HG02798 (cell line): ENCODE results near the gene PLK2.

Experiments used
- ATAC-seq: cut with Tn5 transposase; IDR thresholded peaks from one replicate; pipeline ENCODE4 v1.9.1; 2021; ENCODE audit warnings: mild to moderate bottlenecking; ENCODE audit not compliant: unreplicated experiment, poor library complexity

The PLK2 gene

GRCh38 chr5:58481066-58481676 is 21.3 kb upstream of the PLK2 start:
- ATAC-seq, result no peak

DNA sequence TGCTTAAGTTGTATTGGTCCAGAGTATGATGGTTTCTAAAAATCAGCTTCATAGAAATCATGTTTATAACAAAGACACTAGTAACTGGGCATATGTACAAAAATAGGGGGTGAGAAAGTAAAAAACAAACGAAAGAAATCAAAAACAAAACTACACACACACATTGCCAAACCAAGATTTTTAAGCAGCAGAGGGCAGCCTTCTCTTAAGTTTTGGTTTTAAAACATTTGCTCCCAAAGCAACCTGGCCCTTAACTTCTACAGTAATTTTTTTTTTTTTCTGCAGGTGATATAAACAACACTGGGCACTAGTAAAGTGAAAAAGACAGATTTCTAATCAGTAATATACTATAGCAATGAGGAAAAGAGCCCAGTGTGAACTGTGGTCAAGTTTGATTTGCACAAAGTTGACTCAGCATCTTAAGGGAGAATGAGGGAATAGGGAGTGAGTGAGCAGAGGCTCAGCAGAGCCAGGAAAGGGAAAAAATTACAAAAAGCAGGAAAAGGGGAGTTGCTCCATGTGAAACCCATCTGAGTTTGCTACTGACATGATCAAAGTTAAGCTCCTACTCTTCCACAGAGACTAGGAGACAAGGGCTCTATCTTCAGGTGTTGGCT is 18.0 kb upstream of the PLK2 start:
- ATAC-seq, result no peak

- ATAC-seq, result no peak
Observed at GRCh38 chr5:58475404-58475803, 15.5 kb upstream of the PLK2 start.

DNA sequence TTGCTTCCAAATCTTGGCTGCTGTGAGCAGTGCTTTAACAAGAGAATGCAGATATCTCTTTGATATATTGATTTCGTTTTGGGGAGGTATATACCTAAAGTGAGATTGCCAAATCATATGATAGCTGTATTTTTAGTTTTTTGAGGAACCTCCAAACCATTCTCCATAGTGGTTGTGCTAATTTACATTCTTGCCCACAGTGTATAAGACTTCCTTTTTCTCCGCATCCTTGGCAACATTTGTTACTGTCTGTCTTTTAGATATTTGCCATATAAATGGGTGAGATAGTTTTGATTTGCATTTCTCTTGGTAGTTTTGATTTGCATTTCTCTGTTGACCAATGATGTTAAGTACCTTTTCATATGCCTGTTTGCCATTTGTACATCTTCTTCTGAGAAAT is 10.0 kb upstream of the PLK2 start:
- no peak for ATAC-seq

- peak; percentile 100 for ATAC-seq
Observed at GRCh38 chr5:58466939-58467338, 7.1 kb upstream of the PLK2 start.

GRCh38 chr5:58462623-58463230 is 2.8 kb upstream of the PLK2 start:
- no peak for ATAC-seq

GRCh38 chr5:58462154-58462553 is 2.3 kb upstream of the PLK2 start:
- ATAC-seq, result no peak

DNA sequence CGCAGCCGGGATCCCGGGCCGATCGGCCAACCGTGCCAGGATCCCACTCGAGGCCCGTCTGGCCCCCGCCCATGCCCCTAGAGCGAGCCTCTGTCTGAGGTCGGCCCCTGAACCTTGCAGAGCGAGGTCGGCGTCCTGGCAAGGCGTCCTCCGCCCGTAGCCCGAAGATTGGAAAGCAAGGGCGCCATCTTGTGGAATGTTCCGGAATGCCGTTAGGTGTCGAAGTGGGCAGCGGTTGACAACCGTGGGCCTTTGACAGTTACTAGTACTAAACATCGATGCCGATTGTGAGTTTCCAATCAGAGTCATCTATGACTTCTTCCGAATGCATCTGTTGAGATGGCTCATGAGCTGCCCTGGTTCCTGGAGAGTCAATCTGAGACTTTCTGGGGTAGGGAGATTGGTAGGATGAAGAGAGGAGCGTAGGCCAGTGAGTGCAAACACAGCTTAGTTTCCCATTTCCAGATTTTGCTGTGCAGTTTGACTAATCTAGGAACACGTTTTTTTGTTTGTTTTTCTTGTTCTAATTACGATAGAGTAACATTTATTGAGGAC is 923 bp upstream of the PLK2 start:
- ATAC-seq, result peak; percentile 71

GRCh38 chr5:58459146-58460001 is 512 bp downstream of the PLK2 start:
- ATAC-seq, result peak; percentile 3

DNA sequence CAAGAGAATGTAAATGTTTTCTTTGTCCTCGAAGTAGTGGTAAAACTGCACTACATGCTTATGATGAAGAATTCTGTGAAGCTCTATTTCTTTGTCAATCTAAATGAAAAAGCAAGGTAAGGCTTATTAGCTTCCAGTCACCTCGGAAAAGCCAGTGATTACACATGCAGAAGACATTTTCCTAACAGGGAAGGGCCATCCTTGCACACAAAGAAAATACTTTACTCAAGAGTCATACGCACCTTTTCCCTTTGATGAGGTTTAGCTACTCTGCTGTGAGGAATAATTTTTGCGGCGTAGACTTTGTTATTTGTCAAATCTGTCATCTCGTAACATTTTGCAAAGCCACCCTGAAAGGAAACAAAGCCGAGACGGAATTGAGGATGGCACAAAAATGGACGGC is 1.1 kb downstream of the PLK2 start:
- no peak for ATAC-seq

DNA sequence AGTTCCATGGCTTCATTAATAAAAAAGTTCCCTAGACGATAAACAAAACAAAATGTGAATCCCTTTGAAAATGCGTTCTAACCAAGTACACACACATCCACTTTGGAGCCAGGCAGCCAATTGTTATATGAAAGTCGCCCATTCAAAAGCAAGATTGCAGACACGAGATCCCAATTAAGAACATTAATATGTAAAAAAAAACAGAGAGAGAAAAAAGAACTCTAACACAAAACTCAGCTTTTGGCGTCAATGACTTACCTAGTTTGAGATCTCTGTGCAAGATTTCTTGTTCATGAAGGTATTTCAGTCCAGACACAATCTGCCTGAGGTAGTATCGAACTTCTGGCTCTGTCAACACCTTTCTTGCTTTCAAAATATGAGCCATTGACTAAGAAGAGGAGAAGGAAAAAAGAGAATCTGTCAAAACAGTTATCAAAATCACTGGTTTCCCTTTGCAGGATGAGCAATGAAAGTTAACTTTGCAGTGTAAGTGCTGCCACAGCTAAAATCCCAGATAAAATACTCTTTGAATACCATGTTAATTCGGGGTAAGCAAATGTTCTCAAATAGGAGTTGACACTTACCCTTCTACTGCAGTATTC is 1.6 kb downstream of the PLK2 start:
- no peak for ATAC-seq

DNA sequence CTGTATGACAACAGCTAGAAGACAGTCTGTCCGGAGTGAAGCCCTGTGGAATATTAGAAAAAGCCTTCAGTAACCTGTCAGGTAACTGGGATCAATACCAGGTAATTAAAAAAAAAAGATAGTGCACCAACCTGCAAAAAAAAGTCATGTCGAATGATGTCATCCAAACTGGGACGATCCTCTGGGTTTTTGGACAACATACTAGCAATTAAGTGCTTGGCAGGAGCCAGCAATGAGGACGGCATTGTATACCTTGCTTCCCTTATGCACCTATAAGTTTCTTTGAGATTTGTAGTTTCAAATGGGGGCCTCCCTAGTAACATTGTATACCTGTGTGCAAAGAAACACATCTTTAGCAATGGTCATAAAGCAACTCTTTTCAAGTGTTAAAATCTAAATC is 2.8 kb downstream of the PLK2 start:
- no peak for ATAC-seq

DNA sequence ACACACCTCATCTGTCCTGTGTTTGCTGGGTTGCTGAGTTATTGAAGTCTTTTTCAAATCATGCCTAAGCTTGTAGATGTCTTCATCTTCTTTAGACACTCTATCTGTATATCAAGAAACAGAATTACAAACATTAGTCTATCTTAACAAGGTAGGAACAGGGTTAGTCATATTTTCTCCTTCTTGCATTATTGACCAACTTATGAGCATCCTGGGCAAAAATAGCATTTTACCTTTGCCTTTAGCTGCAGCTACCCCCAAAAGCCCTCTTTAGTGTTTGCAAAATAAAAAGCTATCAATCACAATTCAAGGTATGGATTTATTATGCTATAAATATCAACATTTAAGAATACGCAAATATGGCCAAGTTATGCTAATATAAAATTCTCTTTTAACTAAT is 3.4 kb downstream of the PLK2 start:
- no peak for ATAC-seq

DNA sequence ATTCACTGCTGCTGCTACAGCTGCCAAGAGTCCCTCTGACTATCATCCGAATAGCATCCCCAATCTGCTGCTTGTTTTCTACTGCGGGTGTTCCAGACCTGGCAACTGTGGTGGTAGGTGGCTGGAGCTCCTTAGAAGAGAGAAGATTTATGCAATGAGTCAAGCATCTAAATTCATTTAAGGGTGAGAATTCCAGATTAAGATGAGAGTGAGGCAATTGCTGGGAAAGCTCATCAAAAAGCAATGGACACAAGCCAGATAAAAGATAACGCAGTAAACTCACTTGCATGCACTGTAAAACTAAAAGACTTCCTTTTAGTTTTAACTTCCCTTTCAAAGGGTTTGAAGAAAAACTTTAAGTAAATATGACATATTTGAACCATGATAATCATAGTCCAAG is 3.9 kb downstream of the PLK2 start:
- ATAC-seq, result no peak

DNA sequence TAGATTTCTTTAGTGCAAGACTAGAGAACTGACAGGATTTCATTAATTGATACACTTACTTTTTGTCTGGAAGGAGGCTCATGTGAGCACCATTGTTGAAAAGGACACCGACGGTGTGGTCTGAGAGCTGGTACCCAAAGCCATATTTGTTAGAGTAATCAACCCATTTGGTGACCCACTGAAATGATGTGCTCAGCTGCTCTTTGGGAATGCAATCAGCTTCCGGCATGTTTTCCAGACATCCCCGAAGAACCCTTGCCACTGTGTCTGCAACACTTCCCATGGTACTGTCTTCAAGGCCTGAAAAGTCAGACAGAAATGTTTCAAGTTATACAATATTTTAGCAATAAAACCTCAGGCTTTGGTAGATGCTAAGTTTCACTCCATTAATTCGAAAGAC is 4.4 kb downstream of the PLK2 start:
- ATAC-seq, result no peak

DNA sequence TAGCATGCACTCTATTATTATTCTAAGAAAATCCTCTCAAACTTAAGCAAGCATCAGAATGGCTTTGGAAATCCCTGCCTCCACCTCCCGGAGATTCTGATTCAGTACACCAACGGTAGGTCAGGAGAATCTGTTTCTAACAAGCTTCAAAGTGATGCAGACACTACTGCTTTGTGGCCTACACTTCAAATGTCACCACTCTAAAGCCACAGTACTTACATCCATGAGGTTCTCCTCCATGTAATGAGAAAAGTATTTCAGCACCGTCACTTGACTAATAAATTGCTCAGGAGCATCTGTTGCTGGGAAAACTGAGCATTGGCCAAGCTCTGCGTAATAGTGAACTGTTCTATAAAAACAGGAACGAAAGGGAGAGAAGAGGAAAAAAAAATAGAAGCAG is 4.8 kb downstream of the PLK2 start:
- no peak for ATAC-seq

DNA sequence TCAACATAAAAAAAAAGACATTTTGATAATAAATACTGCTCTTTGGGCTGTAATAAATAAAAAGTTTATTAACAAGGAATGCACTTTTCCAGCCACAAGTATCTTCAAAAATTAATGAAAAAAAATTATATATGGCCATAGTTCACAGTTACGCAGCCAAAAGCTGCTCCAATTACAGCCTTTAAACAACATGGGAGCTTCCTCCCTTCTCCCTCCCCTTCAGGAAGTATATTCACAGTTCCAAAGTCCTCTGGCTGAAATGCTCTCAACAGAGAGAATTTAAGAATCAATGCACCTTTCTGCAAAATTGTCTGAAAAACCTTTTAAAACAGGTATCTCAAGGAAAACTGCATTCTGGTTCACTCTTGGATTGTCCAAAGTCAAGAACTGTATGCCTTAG is 5.9 kb downstream of the PLK2 start:
- no peak for ATAC-seq

GRCh38 chr5:58453306-58453705 is 6.6 kb downstream of the PLK2 start:
- ATAC-seq, result no peak

DNA sequence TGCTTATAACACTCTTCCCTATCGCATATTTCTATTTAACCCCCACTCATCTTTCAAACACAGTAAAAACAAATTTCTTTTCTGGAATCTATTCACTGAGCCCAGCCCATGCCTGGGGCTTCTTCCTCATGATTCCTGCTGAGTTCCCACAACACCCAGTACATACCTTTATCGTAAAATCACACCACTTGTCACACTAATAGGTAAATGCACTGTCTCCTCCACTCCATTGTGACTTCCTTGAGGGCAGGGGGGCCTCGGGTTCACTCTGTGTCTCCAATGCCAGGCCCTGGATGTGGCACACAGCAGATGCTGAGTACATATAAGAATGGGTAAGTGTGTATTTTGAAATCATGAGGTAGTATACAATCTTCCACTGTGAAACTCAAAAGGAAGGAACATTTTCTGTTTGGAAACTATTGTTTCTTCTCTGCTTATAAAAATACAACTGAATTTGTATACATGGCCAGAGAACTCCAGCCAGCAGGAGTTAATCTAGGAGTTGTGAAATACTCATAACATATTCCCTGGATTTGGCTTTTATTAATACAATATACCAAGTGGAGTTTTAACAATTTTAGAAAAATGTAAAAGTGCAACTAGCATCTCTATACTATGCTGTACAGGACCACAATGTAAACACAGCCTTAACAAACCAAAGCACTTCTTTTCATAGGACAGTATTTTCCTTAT is 7.2 kb downstream of the PLK2 start:
- no peak for ATAC-seq
